Vagina (tissue), 2 donors: ENCODE measurements around the gene AKAP13. TPM values are rescaled to one million over a fixed set of nuclear protein-coding genes. Genes with fewer than 3 reads are reported as not detected.

Experiments
- DNase-seq, 2 donors: peaks; one replicate each; pipeline ENCODE4 v3.0.0-alpha.2; 2017; ENCODE audit errors: extremely low spot score in 2 of 2
- H3K27ac ChIP-seq: fragments of 200-600 bp; sonication (generic); one replicate; pipeline ENCODE4 v1.5.1; 2019
- H3K27me3 ChIP-seq: fragments of 200-600 bp; sonication (generic); one replicate; pipeline ENCODE4 v1.5.1; 2019
- H3K36me3 ChIP-seq, 2 donors: fragments of 200-600 bp; sonication (generic); one replicate each; pipeline ENCODE4 v1.5.1; 2017 to 2019
- H3K4me1 ChIP-seq: fragments of 200-600 bp; sonication (generic); one replicate; pipeline ENCODE4 v1.5.1; 2019
- H3K4me3 ChIP-seq, 2 donors: fragments of 200-600 bp; sonication (generic); 1 replicate in 1 of 2; 2 replicates in 1 of 2; pipeline ENCODE4 v1.5.1; 2016 to 2019
- H3K9me3 ChIP-seq: fragments of 200-600 bp; sonication (generic); one replicate; pipeline ENCODE4 v1.5.1; 2019
- POLR2A ChIP-seq, 2 donors: fragments of 450-650 bp; IDR thresholded peaks; one replicate each; pipeline ENCODE4 v1.6.1; 2017; ENCODE audit warnings: antibody characterized with exemption in 2 of 2, mild to moderate bottlenecking in 2 of 2, moderate library complexity in 2 of 2
- POLR2AphosphoS5 ChIP-seq, 2 donors: sonication (generic); formaldehyde crosslinking; IDR thresholded peaks; one replicate each; pipeline ENCODE4 v1.9.0; 2017; ENCODE audit warnings: antibody characterized with exemption in 2 of 2, mild to moderate bottlenecking in 2 of 2, low read depth in 1 of 2; ENCODE audit not compliant: insufficient read depth in 1 of 2
- intact Hi-C: fragments of 100-400 bp; cut with DNase I; formaldehyde crosslinking; loops from one replicate; pipeline ENCODE4 v1.15.1; 2023
- total RNA-seq: library from RNA; depleted of rRNA; stranded (reverse); fragments of >200 nt; gene quantifications from one replicate; pipeline ENCODE4 v1.2.3, GENCODE V29; 2016
- TF ChIP-seq, protein P1 (sequence below), 3 experiments: fragments of 450-650 bp in 2 of 3; fragments of 200-600 bp in 1 of 3; sonication (generic) in 1 of 3; IDR thresholded peaks; one replicate each; pipeline ENCODE4 v1.5.1; 2017 to 2019; ENCODE audit warnings: antibody characterized with exemption in 3 of 3, mild to moderate bottlenecking in 2 of 3, moderate library complexity in 2 of 3

Gene AKAP13
- total RNA-seq, 1 donor from 2014 or later = 177 TPM

DNA sequence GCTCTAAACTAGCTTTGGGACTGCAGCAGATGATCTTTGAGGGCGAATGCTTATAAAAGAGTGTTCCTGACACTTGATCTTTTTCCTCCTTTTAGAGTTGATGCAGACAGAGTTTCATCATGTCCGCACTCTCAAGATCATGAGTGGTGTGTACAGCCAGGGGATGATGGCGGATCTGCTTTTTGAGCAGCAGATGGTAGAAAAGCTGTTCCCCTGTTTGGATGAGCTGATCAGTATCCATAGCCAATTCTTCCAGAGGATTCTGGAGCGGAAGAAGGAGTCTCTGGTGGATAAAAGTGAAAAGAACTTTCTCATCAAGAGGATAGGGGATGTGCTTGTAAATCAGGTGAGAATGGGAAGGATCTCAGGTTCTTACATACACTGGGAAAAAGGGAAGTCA is 338.6 kb downstream of the AKAP13 start:
- intact Hi-C loops = no loop called here

DNA sequence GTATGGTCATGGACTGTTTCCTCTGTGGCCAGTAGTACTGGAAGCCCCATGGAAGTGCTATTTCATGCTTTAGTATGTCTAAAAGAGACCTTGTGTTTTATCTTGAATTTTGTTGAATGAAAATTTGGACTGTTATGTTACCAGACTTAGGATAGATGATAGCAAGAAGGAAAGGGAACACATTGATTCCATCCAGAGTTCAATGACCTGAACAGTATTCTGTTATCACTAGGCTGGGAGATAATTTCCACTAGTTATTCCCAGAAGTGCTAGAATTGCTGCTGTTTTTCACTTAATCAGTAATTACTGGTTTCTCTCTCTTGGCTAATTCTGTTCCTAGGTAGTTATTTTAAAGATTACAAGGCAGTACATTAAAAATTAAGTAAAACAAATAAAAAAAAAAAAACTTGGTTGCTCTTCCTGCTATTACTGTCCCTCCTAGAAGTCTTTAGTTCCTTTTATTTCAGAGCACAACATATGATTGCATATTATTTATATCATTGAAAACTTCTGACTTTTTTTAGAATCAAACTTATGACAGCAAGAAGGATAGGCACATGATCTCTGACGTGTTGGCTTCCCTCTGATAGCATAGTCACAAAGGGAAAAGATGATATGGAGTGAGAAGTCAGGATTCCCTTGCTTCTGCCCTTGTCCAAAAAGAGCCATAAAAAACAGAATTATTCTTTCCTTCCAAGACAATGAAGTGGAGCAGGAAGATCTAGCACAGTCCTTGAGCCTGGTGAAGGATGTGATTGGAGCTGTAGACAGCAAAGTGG is 342.2 kb downstream of the AKAP13 start:
- H3K36me3 ChIP-seq = peaks cover 0 to 77% of the 10 kb centered on the region in 2 donors

More for the DNA sequence above, 338.6 kb downstream of the AKAP13 start:
- no peak overlapping the region for H3K27ac ChIP-seq
- H3K36me3 ChIP-seq = peaks cover 0 to 88% of the 10 kb centered on the region in 2 donors
- no peaks in the 10 kb centered on the region for H3K27me3 ChIP-seq
- H3K4me3 ChIP-seq = no peak overlapping the region
- DNase-seq = no peak
- TF ChIP-seq POLR2AphosphoS5 (IDR thresholded peaks at IDR 0.05; ENCODE audit: insufficient read depth in 1 of 2, low read depth in 1 of 2) = no peak
- TF ChIP-seq, protein P1, sequence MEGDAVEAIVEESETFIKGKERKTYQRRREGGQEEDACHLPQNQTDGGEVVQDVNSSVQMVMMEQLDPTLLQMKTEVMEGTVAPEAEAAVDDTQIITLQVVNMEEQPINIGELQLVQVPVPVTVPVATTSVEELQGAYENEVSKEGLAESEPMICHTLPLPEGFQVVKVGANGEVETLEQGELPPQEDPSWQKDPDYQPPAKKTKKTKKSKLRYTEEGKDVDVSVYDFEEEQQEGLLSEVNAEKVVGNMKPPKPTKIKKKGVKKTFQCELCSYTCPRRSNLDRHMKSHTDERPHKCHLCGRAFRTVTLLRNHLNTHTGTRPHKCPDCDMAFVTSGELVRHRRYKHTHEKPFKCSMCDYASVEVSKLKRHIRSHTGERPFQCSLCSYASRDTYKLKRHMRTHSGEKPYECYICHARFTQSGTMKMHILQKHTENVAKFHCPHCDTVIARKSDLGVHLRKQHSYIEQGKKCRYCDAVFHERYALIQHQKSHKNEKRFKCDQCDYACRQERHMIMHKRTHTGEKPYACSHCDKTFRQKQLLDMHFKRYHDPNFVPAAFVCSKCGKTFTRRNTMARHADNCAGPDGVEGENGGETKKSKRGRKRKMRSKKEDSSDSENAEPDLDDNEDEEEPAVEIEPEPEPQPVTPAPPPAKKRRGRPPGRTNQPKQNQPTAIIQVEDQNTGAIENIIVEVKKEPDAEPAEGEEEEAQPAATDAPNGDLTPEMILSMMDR (IDR thresholded peaks at IDR 0.05) = no peak
- no peak for TF ChIP-seq POLR2A (IDR thresholded peaks at IDR 0.05)
- no peaks in the 10 kb centered on the region for H3K9me3 ChIP-seq
- H3K4me1 ChIP-seq = peaks cover 7% of the 10 kb centered on the region

DNA sequence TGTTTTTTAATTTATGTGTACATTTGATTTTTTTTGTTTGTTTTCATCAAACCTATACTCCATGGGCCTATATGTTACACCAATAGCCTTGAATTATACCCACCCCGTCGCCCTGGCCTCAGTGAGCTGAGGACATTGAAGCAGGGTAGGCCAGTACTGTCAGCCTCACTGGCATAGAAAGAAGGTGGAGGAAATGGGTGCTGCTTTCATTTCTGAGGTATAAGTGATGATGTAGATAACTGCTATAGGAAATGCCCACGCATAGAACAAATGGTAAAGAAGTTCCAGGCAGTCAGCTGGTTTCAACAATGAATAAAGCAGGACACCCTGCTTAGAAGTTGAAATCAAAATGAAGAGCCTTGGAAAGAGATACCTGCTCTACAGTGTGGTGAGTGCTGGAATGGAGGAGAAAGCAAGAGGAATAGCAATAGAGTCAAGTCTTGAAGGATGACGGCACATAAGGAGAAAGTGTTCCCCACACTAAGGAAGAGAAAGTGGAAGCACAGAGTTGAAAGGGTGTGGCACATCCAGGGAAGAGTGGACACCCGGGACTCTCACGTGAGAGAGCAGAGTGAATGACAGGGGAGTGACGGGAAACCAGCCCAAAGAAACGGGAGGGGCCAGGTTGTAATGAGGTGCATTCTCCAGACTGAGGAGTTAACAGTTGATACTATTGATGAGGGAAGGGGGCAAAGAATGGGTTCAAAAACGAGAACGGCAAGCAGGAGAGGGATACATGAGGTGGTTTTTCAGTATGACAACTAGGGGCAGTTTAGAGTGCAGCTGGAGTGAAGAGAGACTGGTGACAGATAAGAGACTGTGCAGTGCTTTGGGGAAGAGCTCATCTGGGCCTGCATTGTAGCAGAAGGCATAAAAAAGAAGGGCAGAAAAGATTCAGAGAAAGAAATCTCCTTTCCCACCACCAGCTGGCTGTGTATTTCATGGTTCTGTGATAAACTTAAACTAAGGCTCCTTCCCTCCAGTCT is 343.9 kb downstream of the AKAP13 start:
- peak overlapping the region; percentile 77 for H3K27ac ChIP-seq
- TF ChIP-seq, protein P1 (IDR thresholded peaks at IDR 0.05) = no peak
- TF ChIP-seq POLR2A (IDR thresholded peaks at IDR 0.05) (no peak), POLR2AphosphoS5 (IDR thresholded peaks at IDR 0.05; ENCODE audit: insufficient read depth in 1 of 2, low read depth in 1 of 2) (no peak)
- H3K9me3 ChIP-seq = no peaks in the 10 kb centered on the region
- H3K4me3 ChIP-seq = no peak overlapping the region
- peaks cover 6 to 72% of the 10 kb centered on the region in 2 donors for H3K36me3 ChIP-seq
- intact Hi-C loops = loop anchor here (5.0 kb wide), 1 partner anchor 102 kb away; no protein-coding TSS in a partner anchor
- H3K4me1 ChIP-seq = peaks cover 46% of the 10 kb centered on the region
- no peaks in the 10 kb centered on the region for H3K27me3 ChIP-seq
- no peak for DNase-seq

More for the DNA sequence above, 342.2 kb downstream of the AKAP13 start:
- intact Hi-C loops = loop anchor here (5.0 kb wide), 1 partner anchor 100 kb away; no protein-coding TSS in a partner anchor
- Histone ChIP-seq H3K27me3 (no peaks in the 10 kb centered on the region), H3K9me3 (no peaks in the 10 kb centered on the region), H3K4me3 (no peak overlapping the region), H3K4me1 (peaks cover 41% of the 10 kb centered on the region), H3K27ac (peak overlapping the region; percentile 77)
- no peak for DNase-seq
- TF ChIP-seq POLR2AphosphoS5 (IDR thresholded peaks at IDR 0.05; ENCODE audit: insufficient read depth in 1 of 2, low read depth in 1 of 2) (no peak), POLR2A (IDR thresholded peaks at IDR 0.05) (no peak)
- TF ChIP-seq, protein P1 (IDR thresholded peaks at IDR 0.05) = no peak

DNA sequence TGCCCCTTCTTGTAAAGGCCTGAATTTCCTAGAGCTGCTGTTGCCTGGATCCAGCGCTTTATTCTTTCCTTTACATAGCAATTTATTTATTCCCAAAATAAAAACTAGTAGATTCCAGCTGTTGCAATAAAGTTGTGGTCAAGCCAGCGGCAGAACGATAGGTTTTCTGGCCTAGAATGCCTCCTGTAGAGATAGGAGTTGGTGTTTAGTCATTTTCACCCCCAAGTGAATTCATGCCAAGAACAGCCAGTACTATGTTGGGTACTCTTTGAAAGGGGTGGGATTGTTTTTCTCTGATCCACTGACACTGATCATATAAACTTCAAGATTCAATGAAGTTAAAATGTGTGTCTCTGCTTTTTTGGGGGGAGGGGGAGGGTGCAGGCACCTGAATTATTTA is 344.6 kb downstream of the AKAP13 start:
- intact Hi-C loops = no loop called here
- H3K27me3 ChIP-seq = no peaks in the 10 kb centered on the region
- no peaks in the 10 kb centered on the region for H3K9me3 ChIP-seq
- TF ChIP-seq POLR2AphosphoS5 (IDR thresholded peaks at IDR 0.05; ENCODE audit: insufficient read depth in 1 of 2, low read depth in 1 of 2) (no peak), POLR2A (IDR thresholded peaks at IDR 0.05) (no peak)
- TF ChIP-seq, protein P1 (IDR thresholded peaks at IDR 0.05) = no peak
- H3K36me3 ChIP-seq = peaks cover 6 to 65% of the 10 kb centered on the region in 2 donors
- no peak overlapping the region for H3K4me3 ChIP-seq
- peaks cover 46% of the 10 kb centered on the region for H3K4me1 ChIP-seq
- DNase-seq = no peak
- H3K27ac ChIP-seq = peak overlapping the region; percentile 77
